GM10248 (cell line): Measurements from ENCODE around the gene MAP2K7.
"Not testable (repeated sequence)": the region's sequence is repeated elsewhere in the genome, so short reads cannot be mapped to it uniquely, and the experiment has no call there.

Experiments
- CTCF ChIA-PET: fragments of 300-600 bp; sonication (Branson Sonifier 250); formaldehyde crosslinking; extraction: SDS; loops from one replicate; lab custom pipeline; 2021; ENCODE audit warnings: antibody characterized with exemption; lab: Yijun Ruan, JAX
- POLR2A ChIA-PET: fragments of 350-650 bp; sonication (Branson Sonifier 250); formaldehyde crosslinking; extraction: SDS; loops from one replicate; lab custom pipeline; 2020; ENCODE audit warnings: antibody characterized with exemption; lab: Yijun Ruan, JAX
- DNase-seq: peaks from one replicate; pipeline ENCODE4 v3.0.0; 2012; ENCODE audit errors: extremely low spot score
- CTCF ChIP-seq: IDR thresholded peaks from 2 replicates; pipeline ENCODE4 v1.5.1; 2012; ENCODE audit warnings: mild to moderate bottlenecking, low read depth; ENCODE audit errors: extremely low read depth, missing control alignments, control extremely low read depth

MAP2K7 gene

GRCh38 chr19:7858109-7858770, 45.4 kb upstream of the MAP2K7 start:
- ChIA-PET CTCF (interaction anchor here (0.6 to 4.4 kb wide), 8 partner anchors 11 to 344 kb away, joined by 3 to 45 read pairs (median 4); no protein-coding TSS in a partner anchor), POLR2A (interaction anchor here (0.5 kb wide), 1 partner anchor 693 kb away, joined by 4 read pairs; no protein-coding TSS in a partner anchor)
- DNase-seq = no peak
- TF ChIP-seq CTCF = no peak

GRCh38 chr19:7859087-7859486, 44.6 kb upstream of the MAP2K7 start:
- CTCF ChIA-PET = interaction anchor here (1.5 to 4.4 kb wide), 3 partner anchors 10 to 59 kb away, joined by 4 to 45 read pairs (median 5); no protein-coding TSS in a partner anchor
- POLR2A ChIA-PET, DNase-seq: not testable (repeated sequence)

- no peak for DNase-seq
- ChIA-PET POLR2A (no interaction called here), CTCF (interaction anchor here (1.3 to 4.4 kb wide), 2 partner anchors 9 to 60 kb away, joined by 3 to 45 read pairs; no protein-coding TSS in a partner anchor)
- TF ChIP-seq CTCF = no peak
These were observed 43.6 kb upstream of the MAP2K7 start for GRCh38 chr19:7859831-7860713.

- no peak for DNase-seq
- POLR2A ChIA-PET = no interaction called here
- no peak for TF ChIP-seq CTCF
- CTCF ChIA-PET = interaction anchor here (0.9 to 4.4 kb wide), 8 partner anchors 8 to 292 kb away, joined by 3 to 45 read pairs (median 4); partner anchors contain the start of genes SNAPC2 and TRAPPC5
These were observed 42.7 kb upstream of the MAP2K7 start for GRCh38 chr19:7860714-7861618.

- TF ChIP-seq CTCF = no peak
- CTCF ChIA-PET = interaction anchor here (0.6 to 4.4 kb wide), 11 partner anchors 8 to 293 kb away, joined by 3 to 34 read pairs (median 3); partner anchors contain the start of genes MAP2K7, SNAPC2 and TRAPPC5
- POLR2A ChIA-PET = no interaction called here
- no peak for DNase-seq
These were observed 41.9 kb upstream of the MAP2K7 start for GRCh38 chr19:7861619-7862412.

- POLR2A ChIA-PET = no interaction called here
These were observed 41.2 kb upstream of the MAP2K7 start for GRCh38 chr19:7862413-7862951.

More at GRCh38 chr19:7862413-7862951, 41.2 kb upstream of the MAP2K7 start:
- DNase-seq = peak; percentile 91
- CTCF ChIA-PET = interaction anchor here (0.6 to 4.4 kb wide), 8 partner anchors 9 to 227 kb away, joined by 3 to 34 read pairs (median 3); partner anchors contain the start of genes MAP2K7 and TRAPPC5
- TF ChIP-seq CTCF = no peak
